Stimulated activated CD4-positive, alpha-beta T cell treated with anti-CD3 and anti-CD28 coated beads, Interleukin-4, amount 100 ng/mL, for 1 hour (primary cell): ENCODE measurements around the gene CDKN2B-AS1.

ENCODE experiments used
- DNase-seq: peaks from one replicate; pipeline ENCODE4 v3.0.0-alpha.2; 2020

The CDKN2B-AS1 gene

DNA sequence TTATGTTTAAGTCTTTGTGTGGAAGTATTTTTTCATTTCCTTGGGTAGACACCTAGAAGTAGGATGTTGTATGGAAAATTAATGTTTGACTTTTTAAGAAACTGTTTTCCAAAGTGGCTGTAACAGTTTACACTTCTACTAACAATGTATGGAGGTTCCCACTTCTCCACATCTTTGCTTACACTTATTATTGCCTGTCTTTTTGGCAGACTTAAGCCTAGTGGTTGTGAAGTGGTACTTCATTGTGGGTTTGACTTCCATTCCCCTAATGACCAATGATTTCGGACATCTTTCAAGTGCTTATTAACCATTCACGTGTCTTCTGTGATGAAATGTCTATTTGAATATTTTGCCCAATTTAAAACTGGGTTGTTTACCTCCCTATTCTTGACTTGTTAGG lies 106.0 kb downstream of the CDKN2B-AS1 start:
- DNase-seq: no peak

GRCh38 chr9:22102146-22103053 lies 107.8 kb downstream of the CDKN2B-AS1 start:
- no peak for DNase-seq

DNA sequence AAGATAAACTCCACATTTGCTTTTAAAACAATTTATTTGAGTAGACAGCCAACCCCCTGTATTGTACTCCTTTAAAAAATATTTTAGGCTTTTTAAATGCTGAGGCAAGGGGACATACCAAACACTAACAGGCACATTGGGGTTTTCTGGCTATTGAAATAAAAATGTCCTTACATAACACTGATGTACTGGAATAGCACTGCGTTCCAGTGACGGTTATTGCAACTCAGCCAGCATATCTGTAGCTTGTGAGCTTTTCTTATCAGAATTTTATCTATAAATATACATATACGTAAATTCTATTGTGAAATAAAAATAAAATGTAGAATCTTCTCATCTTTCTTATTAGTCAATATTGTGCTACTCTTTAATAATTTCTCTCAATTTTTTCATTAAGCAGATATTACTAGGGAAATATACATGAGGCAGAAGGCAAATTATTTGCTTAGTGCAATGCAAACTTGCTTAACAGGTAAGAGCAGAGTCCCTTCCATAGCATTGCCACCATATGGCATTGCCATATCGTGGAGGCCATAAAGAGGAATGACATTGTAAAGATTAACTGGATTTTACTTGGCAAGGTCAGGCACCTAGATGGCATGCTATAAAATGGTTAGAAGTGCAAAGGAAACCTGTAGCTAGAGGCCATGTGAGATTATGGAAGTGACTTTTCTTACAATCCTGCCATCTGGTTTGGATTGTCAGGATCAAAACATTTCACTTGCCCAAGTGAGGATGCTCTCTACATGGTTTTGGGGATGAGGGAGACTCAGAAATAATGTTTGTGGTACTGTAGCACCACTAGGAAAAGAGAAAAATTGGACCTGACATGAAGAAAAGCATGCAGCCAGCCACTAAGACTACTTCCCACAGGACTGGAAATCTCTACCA lies 109.3 kb downstream of the CDKN2B-AS1 start:
- DNase-seq: no peak

DNA sequence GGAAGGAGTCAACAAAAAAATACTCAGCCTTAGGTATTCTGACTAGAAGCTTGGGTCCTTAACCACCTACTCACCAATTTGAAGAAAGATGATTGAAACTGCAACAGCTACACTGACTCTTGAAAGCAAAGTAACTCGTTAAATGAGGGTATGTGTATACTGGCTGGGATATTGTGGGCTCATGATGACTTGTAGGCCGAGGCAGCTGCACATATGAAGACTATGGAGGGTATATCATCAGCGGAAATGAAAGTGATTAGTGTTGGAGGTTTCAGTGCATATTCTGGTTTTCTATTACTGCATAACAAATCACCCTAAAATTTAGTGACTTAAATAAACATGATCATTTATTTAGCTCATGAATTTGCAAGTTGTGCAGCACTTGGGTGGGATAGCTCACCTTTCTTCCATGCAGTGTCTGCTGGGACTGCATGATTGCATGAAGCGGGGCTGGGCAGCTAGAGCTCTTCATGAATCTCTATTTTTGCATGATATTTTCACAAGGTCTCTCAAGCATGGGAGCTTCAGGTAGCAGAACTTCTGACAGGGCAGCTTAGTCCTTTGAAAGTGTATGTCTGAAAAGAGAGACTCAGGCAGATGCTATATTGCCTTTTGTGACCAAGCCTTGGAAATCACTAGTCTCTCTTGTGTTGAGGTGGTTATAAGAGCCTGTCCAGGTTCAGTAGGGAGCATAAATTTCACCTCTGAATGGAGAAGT lies 110.6 kb downstream of the CDKN2B-AS1 start:
- no peak for DNase-seq

GRCh38 chr9:22107202-22108045 lies 112.8 kb downstream of the CDKN2B-AS1 start:
- DNase-seq: no peak

DNA sequence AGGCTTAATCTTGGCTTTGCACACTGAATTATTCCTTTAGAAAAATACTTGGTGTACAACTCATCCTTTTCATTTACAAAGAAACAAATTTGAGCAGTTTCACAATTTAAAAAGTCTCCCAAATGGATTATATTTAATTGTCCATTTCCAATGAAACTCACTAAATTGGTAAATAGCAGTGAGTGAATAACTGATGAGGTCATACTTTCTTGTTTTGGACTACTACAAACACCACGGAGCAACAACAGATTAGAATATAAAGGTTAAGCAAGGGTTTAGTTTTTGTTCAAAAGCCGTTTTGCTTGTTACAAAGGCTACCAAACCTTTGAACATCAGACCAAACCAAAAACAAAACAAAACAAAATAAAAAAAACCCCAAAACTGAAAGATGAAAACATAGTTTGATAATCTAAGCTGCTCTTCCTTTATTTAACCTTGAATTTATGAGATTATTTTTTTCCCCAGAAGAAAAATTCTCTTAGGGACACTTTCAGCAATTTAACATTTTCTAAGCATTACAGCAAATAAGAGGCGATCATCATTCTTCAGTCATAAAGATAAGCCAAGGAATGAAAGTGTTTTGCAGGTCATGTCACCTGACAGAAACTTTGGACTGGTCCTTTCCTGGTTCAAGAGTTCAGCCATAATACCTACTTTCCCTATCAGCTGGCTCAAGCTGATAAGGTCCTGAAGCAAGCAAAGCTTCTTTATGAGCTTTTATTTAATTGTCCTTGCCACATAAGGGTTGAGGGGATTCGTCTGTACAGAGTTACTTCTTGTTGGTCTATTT lies 114.2 kb downstream of the CDKN2B-AS1 start:
- DNase-seq: no peak

DNA sequence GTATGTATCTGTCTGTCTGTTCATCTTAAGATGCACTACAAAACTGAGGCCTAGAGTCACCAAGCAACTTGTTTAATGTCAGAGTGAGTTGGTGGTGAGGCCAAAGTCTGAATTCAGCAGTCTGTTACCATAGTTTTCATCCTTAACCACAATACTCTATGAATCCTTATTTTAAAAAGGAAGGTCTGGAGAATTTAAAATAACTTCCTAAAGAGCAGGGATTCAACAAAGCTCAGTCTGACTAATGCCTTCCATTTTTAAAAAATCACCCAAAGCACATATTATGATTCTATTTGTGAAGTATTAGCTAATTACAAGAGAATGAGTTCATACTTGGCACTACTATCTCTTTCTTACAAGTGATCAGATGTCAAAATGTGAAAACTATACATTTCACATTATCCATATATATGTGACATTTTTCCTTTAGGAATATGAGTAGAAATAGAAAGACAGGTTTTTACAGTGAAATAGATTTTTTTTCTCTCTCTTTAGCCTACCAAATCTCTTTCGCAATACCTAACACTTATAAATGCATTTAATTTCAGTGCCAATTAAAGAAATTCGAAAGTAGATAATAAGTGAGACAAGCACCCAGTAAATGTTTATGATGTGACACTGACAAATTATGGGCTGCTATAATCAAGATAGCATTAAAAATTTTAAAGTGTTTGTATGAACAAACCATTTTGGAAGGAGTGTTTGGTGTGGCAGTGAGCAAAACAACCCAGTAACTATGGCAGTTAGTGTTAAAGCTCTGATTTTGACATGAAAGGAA lies 116.8 kb downstream of the CDKN2B-AS1 start:
- DNase-seq: no peak

DNA sequence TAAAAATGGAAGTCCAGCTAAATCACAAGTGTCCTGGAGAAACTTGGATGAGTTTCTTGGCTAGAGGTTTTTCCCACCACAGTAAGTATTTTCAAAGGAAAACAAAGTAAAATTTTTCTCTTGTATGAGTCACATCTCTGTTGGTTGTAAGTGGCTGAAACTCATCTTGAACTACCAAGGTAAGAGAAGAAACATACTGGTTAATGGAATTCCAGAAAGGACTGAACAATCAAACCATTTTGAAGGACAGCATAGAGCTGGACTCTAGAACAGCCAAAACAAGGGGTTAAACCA lies 117.3 kb downstream of the CDKN2B-AS1 start:
- DNase-seq: no peak

DNA sequence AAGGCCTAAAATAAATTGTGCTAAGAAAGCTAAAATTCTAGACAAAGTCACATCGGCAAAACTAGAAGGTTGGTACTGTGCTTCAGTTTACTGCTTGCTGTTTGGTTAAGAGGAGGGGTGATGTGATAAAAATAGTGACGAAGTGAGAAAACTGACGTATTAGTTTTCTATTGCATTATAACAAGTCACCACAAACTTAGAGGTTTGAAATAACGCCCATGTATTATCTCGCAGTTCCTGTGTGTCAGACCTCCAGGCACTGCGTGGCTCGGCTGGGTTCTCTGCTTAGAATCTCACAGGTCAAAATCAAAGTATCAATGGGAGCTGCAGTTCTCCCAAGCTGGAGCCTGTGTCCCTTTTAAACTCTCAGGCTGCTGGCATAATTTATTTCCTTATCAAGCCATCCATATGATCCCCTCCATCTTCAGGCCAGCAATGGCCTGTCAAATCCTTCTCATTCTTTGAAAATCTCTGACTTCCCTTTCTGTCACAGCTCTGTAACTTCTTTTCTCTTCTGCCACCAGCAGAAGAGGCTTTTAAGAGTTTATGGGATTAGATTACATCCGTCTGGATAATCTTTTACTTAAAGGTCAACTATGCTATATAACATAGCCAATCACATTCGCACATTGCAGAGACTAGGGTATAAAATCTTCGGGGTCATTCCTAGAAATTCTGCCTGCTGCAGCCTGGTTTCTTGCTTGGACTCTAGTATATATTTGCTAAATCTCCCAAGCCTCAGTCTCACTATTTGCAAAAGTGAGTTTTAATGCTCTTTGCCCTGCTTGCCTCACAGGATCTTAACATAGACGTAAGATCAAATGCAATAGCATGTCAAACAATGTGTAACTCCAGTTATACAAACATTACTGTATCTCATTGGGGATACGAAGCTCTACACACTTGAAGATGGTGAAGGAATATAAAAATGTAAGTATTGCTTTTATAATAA lies 118.6 kb downstream of the CDKN2B-AS1 start:
- no peak for DNase-seq

DNA sequence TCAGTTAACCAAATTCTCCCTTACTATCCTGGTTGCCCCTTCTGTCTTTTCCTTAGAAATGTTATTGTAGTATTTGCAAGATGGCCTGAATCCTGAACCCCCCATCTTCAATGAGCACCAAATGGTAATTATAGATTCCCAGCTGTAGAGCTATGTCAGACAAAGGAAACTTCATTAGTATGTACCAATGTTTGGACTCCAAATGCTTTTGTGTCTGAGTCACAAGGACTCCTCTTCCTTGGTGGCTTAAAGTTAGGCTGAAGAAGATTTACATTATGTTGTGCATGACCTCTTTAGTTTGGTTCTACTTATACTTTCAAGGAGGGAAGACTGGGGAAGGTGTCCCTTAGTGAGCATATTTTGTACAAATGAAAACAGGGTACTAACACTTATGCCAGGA lies 120.4 kb downstream of the CDKN2B-AS1 start:
- no peak for DNase-seq

DNA sequence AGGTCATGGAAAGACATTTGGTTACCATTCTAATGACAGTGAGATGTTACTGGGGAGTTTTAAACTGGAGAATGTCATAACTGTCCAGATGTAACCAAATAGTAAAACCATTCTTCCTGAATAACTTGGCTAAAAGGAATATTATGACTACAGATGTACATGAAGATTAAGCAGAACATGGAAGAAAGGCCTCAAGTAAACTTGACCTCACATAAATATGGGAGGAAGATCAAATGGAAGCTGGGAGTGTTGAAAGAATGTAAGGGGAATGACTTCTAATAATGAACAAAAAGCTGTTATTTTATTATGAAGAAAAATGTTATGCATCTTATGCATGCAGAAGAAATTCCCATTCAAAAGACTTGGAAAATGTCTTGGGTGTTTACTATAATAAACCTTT lies 122.2 kb downstream of the CDKN2B-AS1 start:
- no peak for DNase-seq

DNA sequence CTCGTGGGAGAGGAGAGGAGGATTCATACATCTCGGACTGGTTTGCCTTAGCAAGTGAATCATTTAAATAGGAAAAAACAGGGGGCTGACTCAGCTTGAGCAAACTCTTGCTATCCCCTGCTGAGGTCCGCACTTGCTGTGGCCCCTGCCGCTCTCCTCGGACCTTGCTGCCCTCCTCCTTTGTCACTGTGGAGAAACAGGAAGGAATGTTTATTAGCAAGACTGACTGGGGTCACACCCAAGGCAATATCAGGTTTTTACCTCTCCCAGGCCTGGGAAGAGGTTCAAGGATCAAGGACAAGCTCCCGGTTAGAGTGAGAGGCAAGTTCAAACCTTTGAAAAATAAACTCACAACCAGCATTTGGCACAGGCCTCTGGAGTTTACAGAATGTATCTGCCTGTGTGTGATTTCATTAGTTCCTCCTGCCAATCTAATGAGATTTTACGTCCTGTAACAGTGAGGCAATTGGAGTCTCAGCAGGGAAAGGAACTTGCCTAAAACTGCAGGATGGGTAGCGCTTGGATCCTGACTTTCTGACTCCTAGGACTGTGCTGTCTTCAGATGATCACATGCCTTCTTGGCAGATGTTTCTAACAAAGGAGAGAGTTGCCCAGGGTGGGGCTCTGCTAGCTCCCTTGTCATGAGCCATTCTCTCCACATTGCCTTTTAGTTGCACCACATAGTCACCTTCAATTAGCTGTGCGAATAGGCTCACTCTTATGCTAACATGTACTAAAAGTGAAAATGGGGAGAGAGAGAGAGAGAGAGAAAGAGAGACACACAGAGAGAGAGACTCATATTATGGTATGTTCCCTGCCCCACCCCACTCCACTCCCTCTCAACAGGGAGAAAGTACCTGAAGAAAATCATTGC lies 123.2 kb downstream of the CDKN2B-AS1 start:
- no peak for DNase-seq

DNA sequence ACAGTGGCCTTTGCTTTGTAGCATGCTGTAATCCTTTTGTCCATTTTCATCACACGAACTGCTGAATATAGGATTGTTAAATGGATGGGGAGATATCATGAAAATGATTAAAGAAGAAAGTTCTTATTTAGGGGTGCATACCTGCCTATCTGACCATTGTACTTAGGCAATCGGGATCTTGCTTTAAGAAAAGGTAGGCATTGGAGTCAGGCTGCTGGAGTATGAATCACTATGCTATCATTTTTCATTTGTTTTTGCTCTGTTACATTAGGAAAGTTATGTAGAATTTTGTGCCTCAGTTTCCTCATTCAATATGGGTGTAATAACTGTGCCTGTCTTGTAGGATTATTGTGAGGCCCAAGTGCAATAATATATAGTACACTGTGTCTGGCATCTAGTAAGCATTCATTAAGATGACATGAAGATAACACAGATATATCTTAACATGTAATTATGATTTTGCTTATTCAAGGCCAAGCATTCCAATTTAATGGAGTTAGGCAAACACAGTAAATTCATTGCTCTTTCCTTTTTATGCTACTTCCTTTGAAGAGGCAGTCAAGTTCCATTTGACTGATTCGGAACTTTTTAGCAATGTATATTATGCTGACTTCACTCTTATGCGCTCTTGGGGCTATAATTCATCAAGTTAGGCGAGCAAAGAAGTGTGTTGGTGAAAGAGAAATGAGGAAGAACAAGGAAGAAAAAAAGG lies 124.4 kb downstream of the CDKN2B-AS1 start:
- no peak for DNase-seq

GRCh38 chr9:22119522-22120158 lies 125.0 kb downstream of the CDKN2B-AS1 start:
- DNase-seq: no peak

- DNase-seq: no peak
Observed at GRCh38 chr9:22120159-22120549, 125.6 kb downstream of the CDKN2B-AS1 start.

GRCh38 chr9:22120595-22120994 lies 126.0 kb downstream of the CDKN2B-AS1 start:
- no peak for DNase-seq

DNA sequence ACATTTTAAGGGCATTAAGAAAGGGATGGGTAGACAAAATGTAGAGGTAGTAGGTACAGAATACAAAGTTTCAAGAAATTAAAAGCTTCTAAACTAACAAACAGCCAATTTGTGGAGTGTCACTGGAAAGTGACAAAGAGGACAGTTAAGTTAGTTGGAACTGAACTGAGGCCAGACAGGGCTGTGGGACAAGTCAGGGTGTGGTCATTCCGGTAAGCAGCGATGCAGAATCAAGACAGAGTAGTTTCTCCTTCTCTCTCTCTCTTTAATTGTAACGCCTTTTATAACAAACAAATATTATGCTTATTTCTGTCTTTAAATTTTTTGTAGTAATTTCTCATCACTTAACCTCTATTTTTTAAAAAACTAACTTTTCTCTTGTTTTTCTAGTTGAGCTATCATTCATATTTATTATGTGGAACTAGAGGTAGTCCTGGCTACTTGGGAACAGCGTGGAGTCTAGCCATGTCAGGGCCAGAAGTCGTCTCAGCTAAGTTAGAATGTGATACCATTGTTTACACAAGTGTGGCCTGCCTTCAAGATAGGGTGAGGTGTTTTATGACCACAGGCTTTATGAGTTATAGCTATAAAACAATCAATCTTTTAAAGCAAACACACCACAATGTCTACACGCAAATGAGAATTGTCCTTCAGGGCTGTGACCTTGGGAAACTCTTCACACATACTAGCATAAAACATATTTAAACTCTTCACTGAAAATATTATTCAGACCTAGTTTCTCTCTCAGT lies 129.8 kb downstream of the CDKN2B-AS1 start:
- no peak for DNase-seq
